Liver (tissue), 9 donors: ENCODE results near the gene PREB. TPM values are rescaled to one million over a fixed set of nuclear protein-coding genes. Genes with fewer than 3 reads are reported as not detected.

Experiments
- DNase-seq: peaks from one replicate; pipeline ENCODE4 v3.0.0-alpha.2; 2017; ENCODE audit warnings: low spot score
- H3K27ac ChIP-seq, 2 donors: one replicate each; pipeline ENCODE4 v1.7.0; 2013; ENCODE audit warnings: inconsistent platforms in 2 of 2, low read length in 2 of 2, control low read depth in 1 of 2, low read depth in 1 of 2, mild to moderate bottlenecking in 1 of 2
- H3K27me3 ChIP-seq, 4 donors: one replicate each; pipeline versions ENCODE4 v1.6.1 to v1.7.0; 2013; ENCODE audit warnings: low read length in 3 of 4, inconsistent platforms in 1 of 4, mild to moderate bottlenecking in 1 of 4, moderate library complexity in 1 of 4; ENCODE audit not compliant: control insufficient read depth in 4 of 4, insufficient read depth in 4 of 4
- H3K36me3 ChIP-seq, 4 donors: one replicate each; pipeline versions ENCODE4 v1.6.1 to v1.7.0; 2013; ENCODE audit warnings: low read length in 3 of 4, mild to moderate bottlenecking in 3 of 4, low read depth in 1 of 4, moderate library complexity in 1 of 4; ENCODE audit not compliant: control insufficient read depth in 4 of 4, insufficient read depth in 3 of 4
- H3K4me1 ChIP-seq, 4 donors: one replicate each; pipeline versions ENCODE4 v1.6.1 to v1.7.0; 2013; ENCODE audit warnings: low read length in 3 of 4, mild to moderate bottlenecking in 3 of 4, moderate library complexity in 1 of 4; ENCODE audit not compliant: control insufficient read depth in 4 of 4, insufficient read depth in 4 of 4
- H3K4me3 ChIP-seq, 3 donors: one replicate each; pipeline versions ENCODE4 v1.6.1 to v1.7.0; 2013; ENCODE audit warnings: low read length in 3 of 3, control low read depth in 1 of 3, low read depth in 1 of 3, mild to moderate bottlenecking in 1 of 3
- H3K9ac ChIP-seq, 2 donors: one replicate each; pipeline ENCODE4 v1.7.0; 2013; ENCODE audit warnings: low read length in 2 of 2, mild to moderate bottlenecking in 2 of 2, moderate library complexity in 2 of 2, control low read depth in 1 of 2, low read depth in 1 of 2
- H3K9me3 ChIP-seq, 4 donors: one replicate each; pipeline versions ENCODE4 v1.6.1 to v1.7.0; 2013; ENCODE audit warnings: low read length in 3 of 4; ENCODE audit not compliant: control insufficient read depth in 4 of 4
- ATF3 ChIP-seq: IDR thresholded peaks from 2 replicates; pipeline ENCODE4 v1.6.1; 2016; ENCODE audit warnings: antibody characterized with exemption
- CTCF ChIP-seq: fragments of 150-350 bp; IDR thresholded peaks from 2 replicates; pipeline ENCODE4 v1.5.1; 2017; ENCODE audit warnings: improper control_type of control experiment, low read depth, low read length; ENCODE audit not compliant: missing input control
- FOXA1 ChIP-seq: IDR thresholded peaks from 2 replicates; pipeline ENCODE4 v1.6.1; 2016; ENCODE audit warnings: antibody characterized with exemption
- FOXA2 ChIP-seq: IDR thresholded peaks from 2 replicates; pipeline ENCODE4 v1.6.1; 2016; ENCODE audit warnings: antibody characterized with exemption
- GABPA ChIP-seq, 2 donors: IDR thresholded peaks in 1 of 2; conservative IDR thresholded peaks in 1 of 2; 2 replicates each; pipeline ENCODE4 v1.6.1; 2016; ENCODE audit warnings: antibody characterized with exemption in 2 of 2, mild to moderate bottlenecking in 1 of 2, moderate library complexity in 1 of 2
- HNF4A ChIP-seq, 2 donors: conservative IDR thresholded peaks; 2 replicates each; pipeline ENCODE4 v1.6.1; 2016; ENCODE audit warnings: antibody characterized with exemption in 2 of 2, mild to moderate bottlenecking in 2 of 2
- HNF4G ChIP-seq: IDR thresholded peaks from 2 replicates; pipeline ENCODE4 v1.6.1; 2016; ENCODE audit warnings: antibody characterized with exemption
- JUND ChIP-seq, 2 donors: IDR thresholded peaks; 2 replicates each; pipeline ENCODE4 v1.6.1; 2016; ENCODE audit warnings: antibody characterized with exemption in 2 of 2
- NR2F2 ChIP-seq: IDR thresholded peaks from 2 replicates; pipeline ENCODE4 v1.6.1; 2016; ENCODE audit warnings: antibody characterized with exemption
- RAD21 ChIP-seq, 2 donors: IDR thresholded peaks; 2 replicates each; pipeline ENCODE4 v1.6.1; 2016; ENCODE audit warnings: antibody characterized with exemption in 2 of 2, mild to moderate bottlenecking in 2 of 2
- REST ChIP-seq: IDR thresholded peaks from 2 replicates; pipeline ENCODE4 v1.6.1; 2016; ENCODE audit warnings: antibody characterized with exemption, mild to moderate bottlenecking
- RXRA ChIP-seq, 2 donors: IDR thresholded peaks; 2 replicates each; pipeline ENCODE4 v1.6.1; 2017 to 2018; ENCODE audit warnings: antibody characterized with exemption in 2 of 2, mild to moderate bottlenecking in 1 of 2
- SP1 ChIP-seq: IDR thresholded peaks from 2 replicates; pipeline ENCODE4 v1.6.1; 2018; ENCODE audit warnings: antibody characterized with exemption, mild to moderate bottlenecking
- TAF1 ChIP-seq: conservative IDR thresholded peaks from 2 replicates; pipeline ENCODE4 v1.6.1; 2016; ENCODE audit warnings: antibody characterized with exemption, mild to moderate bottlenecking
- YY1 ChIP-seq: IDR thresholded peaks from 2 replicates; pipeline ENCODE4 v1.6.1; 2016; ENCODE audit warnings: antibody characterized with exemption, mild to moderate bottlenecking
- WGBS: extraction: QIAGEN DNeasy Blood & Tissue Kit; methylation state at CpG from one replicate; pipeline ENCODE4 v1.1.7; 2013; 5-methylcytosine and 5-hydroxymethylcytosine counted together
- polyA plus RNA-seq, 2 donors: library from polyadenylated mRNA; stranded (reverse) in 1 of 2; unstranded in 1 of 2; fragments of 200-250 nt in 1 of 2; fragments of >200 nt in 1 of 2; fragmentation: Nextera tagmentation in 1 of 2; extraction: Ambion mirVana in 1 of 2; gene quantifications; one replicate each; pipeline versions ENCODE4 v1.2.1 to v1.2.3, GENCODE V29; 2013 to 2015
- total RNA-seq, 2 donors: library from RNA; depleted of rRNA; stranded (reverse); fragments of >200 nt; gene quantifications; one replicate each; pipeline ENCODE4 v1.2.3, GENCODE V29; 2014
- TF ChIP-seq, protein P1 (sequence below): IDR thresholded peaks from 2 replicates; pipeline ENCODE4 v1.6.1; 2016; ENCODE audit warnings: antibody characterized with exemption
- TF ChIP-seq, protein P2 (sequence below): IDR thresholded peaks from 2 replicates; pipeline ENCODE4 v1.6.1; 2016; ENCODE audit warnings: antibody characterized with exemption
- donor health status: healthy.
- donor health status: healthy.
- donor health status: healthy.
- donor health status: healthy.
- donor health status: healthy.

Gene PREB
- total and polyA plus RNA-seq, 4 donors: 21.5 to 98.4 (median 60.9) TPM

DNA sequence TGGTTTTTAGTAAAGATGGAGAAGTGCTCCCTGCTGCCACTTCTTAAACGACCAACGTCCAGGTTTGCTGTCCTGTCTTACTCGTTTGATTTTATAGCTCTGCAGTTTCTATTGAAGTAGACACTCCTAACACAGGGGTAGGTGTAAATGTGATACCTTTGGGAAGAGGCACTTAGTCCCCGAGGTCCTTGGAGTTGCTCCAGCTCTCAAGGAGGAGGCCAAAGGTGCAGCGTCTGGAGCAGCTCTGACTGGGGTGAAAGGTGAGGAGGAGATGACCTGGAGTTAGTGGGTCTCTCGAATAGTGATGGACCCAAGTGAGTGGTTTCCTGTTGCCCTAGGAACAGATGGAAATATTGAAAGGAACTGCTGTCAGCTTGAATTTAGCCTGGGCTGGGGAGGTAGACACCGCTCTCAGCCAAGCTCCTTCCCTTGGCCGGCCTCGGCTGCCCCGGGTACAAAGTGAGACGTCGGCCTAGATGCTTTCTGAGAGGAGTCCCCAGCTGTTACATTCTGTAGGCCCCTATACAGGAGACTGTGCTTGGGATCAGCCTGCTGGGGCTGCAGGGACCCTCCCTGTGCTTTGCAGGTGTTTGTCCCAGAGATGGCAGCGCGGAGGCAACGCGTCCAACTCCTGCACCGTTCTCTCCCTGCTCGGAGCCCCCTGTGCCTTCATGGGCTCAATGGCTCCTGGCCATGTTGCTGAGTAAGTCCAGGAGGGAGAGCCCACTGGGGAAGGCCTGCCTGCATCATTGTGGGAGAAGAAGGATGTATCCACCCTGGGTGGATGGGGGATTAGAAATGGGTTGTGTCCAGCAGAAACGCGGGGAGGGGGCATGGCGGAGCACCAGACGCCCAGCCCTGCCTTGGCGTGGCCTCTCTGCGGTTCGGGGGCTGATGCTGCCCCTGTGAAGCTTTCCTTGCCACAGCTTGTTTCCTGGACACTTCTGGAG, 42.4 kb downstream of the PREB start:
- H3K27me3 ChIP-seq: no peaks in the 10 kb centered on the region
- H3K9me3 ChIP-seq: no peaks in the 10 kb centered on the region
- DNase-seq: no peak
- peaks cover 26 to 81% (median 69%) of the 10 kb centered on the region in 4 donors for H3K4me1 ChIP-seq
- 58% methylated on average over 25 of the region's 25 CpGs for WGBS
- no peak overlapping the region for H3K4me3 ChIP-seq
- peak overlapping the region; percentile 82 to 87 for H3K27ac ChIP-seq
- peaks cover 3 to 5% (median 4%) of the 10 kb centered on the region in 4 donors for H3K36me3 ChIP-seq
- no peak overlapping the region for H3K9ac ChIP-seq
- TF ChIP-seq REST (no peak), SP1 (no peak), GABPA (IDR thresholded peaks at IDR 0.05 in 1 of 2, conservative IDR thresholded peaks at IDR 0.05 in 1 of 2) (no peak), JUND (IDR thresholded peaks at IDR 0.05) (no peak), FOXA1 (no peak), NR2F2 (no peak)
- TF ChIP-seq, protein P1, sequence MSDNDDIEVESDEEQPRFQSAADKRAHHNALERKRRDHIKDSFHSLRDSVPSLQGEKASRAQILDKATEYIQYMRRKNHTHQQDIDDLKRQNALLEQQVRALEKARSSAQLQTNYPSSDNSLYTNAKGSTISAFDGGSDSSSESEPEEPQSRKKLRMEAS: no peak

DNA sequence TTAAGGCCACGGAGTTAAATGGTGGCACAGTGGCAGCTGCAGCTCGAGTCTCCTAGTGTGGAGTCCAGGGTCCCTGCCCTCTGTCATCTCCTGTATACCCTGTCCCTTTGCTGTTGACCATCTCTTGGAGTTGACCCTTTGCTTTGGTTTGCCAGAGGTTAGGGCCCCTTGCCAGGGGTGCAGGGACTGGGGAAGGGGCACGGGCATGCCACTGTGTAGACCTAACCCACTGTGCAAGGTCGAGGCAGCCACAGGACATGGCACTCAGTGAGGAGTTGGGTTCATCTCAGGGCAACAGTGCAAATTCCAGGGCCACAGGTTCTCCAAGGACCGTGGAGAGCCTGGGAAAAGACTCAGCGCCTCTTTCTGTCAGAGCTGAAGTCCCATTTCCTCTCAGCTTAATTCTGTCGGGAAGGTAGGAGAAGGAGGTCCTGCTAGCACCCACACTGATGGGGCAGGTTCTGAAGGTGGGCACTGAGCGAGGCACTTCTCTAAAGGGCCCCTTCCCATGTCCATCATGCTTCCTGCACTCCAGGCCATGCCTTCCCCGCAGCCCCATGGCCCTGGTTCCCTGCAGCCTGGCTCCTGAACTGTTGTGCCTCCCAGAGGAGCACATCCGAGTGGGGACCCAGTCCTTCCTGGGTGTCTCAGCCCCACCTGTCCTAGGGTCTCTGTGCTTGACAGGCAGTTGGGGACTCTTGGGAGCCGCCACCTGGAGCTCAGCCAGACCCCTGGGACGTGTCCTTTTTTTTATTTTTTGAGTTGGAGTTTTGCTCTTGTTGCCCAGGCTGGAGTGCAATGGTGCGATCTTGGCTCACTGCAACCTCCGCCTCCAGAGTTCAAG, 45.1 kb downstream of the PREB start:
- Histone ChIP-seq H3K9ac (peak overlapping the region; percentile 22 to 52), H3K27ac (peak overlapping the region; percentile 56 to 60), H3K4me1 (peaks cover 11 to 71% (median 53%) of the 10 kb centered on the region in 4 donors), H3K27me3 (no peaks in the 10 kb centered on the region), H3K9me3 (no peaks in the 10 kb centered on the region), H3K36me3 (peaks cover 0 to 1% (median 0%) of the 10 kb centered on the region in 4 donors), H3K4me3 (peak overlapping the region; percentile 63 to 70 (median 63))
- no peak for DNase-seq
- WGBS: 40% methylated on average over 14 of the region's 14 CpGs
- TF ChIP-seq JUND (IDR thresholded peaks at IDR 0.05) (no peak), HNF4A (conservative IDR thresholded peaks at IDR 0.05) (peak; percentile 55 to 57), RAD21 (IDR thresholded peaks at IDR 0.05) (no peak), FOXA1 (no peak), CTCF (no peak), NR2F2 (no peak), SP1 (no peak), YY1 (no peak), ATF3 (no peak), RXRA (IDR thresholded peaks at IDR 0.05) (peak; percentile 53 to 60), FOXA2 (no peak), HNF4G (no peak), TAF1 (no peak), GABPA (IDR thresholded peaks at IDR 0.05 in 1 of 2, conservative IDR thresholded peaks at IDR 0.05 in 1 of 2) (no peak)
- TF ChIP-seq, protein P1: no peak
- TF ChIP-seq, protein P2, sequence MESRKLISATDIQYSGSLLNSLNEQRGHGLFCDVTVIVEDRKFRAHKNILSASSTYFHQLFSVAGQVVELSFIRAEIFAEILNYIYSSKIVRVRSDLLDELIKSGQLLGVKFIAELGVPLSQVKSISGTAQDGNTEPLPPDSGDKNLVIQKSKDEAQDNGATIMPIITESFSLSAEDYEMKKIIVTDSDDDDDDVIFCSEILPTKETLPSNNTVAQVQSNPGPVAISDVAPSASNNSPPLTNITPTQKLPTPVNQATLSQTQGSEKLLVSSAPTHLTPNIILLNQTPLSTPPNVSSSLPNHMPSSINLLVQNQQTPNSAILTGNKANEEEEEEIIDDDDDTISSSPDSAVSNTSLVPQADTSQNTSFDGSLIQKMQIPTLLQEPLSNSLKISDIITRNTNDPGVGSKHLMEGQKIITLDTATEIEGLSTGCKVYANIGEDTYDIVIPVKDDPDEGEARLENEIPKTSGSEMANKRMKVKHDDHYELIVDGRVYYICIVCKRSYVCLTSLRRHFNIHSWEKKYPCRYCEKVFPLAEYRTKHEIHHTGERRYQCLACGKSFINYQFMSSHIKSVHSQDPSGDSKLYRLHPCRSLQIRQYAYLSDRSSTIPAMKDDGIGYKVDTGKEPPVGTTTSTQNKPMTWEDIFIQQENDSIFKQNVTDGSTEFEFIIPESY: no peak
